K562 (cell line): Measurements from ENCODE around the gene NUMB. TPM values are rescaled to one million over a fixed set of nuclear protein-coding genes. Genes with fewer than 3 reads are reported as not detected.

Experiments
- ATAC-seq: fragments of 200-7000 bp; cut with Tn5 transposase; 3 replicates; pipeline ENCODE4 v1.9.1; 2020; ENCODE audit warnings: moderate library complexity
- BruUV-seq: library from RNA; stranded (reverse); fragments of 400-500 nt; replicated peaks from 2 replicates; lab custom pipeline; 2021; lab: Mats Ljungman, UMichigan
- CTCF ChIA-PET: fragments of 300-600 bp; formaldehyde crosslinking; extraction: SDS; loops from one replicate; lab custom pipeline; 2021; ENCODE audit warnings: low intra/inter-chr PET ratio; lab: Yijun Ruan, JAX
- POLR2A ChIA-PET: fragments of 300-600, 350-650 bp; sonication (Branson Sonifier 250); formaldehyde crosslinking; extraction: SDS; loops from one replicate; lab custom pipeline; 2021; ENCODE audit warnings: antibody characterized with exemption, inconsistent platforms; lab: Yijun Ruan, JAX
- DNase-seq, 4 experiments: peaks; one replicate each; pipeline versions ENCODE4 v3.0.0 to v3.0.0-alpha.2; 2011 to 2018; ENCODE audit warnings: low spot score in 3 of 4, mixed read lengths in 3 of 4; ENCODE audit errors: extremely low read depth in 1 of 4
- FAIRE-seq: peaks from 2 replicates; lab custom pipeline; 2011; peaks lifted over from hg19 to GRCh38; lab: Jason Lieb, UNC
- H2AFZ ChIP-seq: 2 replicates; pipeline ENCODE4 v1.6.0; 2011; ENCODE audit warnings: low read depth, low read length, control low read depth, inconsistent platforms
- H3K27ac ChIP-seq: fragments of 200-600 bp; 3 replicates; pipeline ENCODE4 v1.8.0; 2011; ENCODE audit warnings: low read depth, mild to moderate bottlenecking, control low read depth, inconsistent platforms, low read length, moderate library complexity, mixed read lengths; ENCODE audit errors: extremely low read depth
- H3K27me3 ChIP-seq, 2 experiments: fragments of 300-600 bp in 1 of 2; 2 replicates in 1 of 2; 3 replicates in 1 of 2; pipeline versions ENCODE4 v1.6.0 to v1.8.0; 2011; ENCODE audit warnings: inconsistent platforms in 2 of 2, low read length in 2 of 2, mild to moderate bottlenecking in 1 of 2, mixed read lengths in 1 of 2, moderate library complexity in 1 of 2; ENCODE audit not compliant: control insufficient read depth in 2 of 2, insufficient read depth in 2 of 2
- H3K36me3 ChIP-seq: fragments of 300-600 bp; 3 replicates; pipeline ENCODE4 v1.8.0; 2011; ENCODE audit warnings: mild to moderate bottlenecking, low read length, inconsistent platforms; ENCODE audit not compliant: control insufficient read depth, insufficient read depth
- H3K4me1 ChIP-seq, 2 experiments: fragments of 200-600 bp in 1 of 2; replicated peaks in 1 of 2; 2 replicates in 1 of 2; 3 replicates in 1 of 2; pipeline versions ENCODE4 v1.5.1 to v1.8.0; 2011; ENCODE audit warnings: inconsistent platforms in 2 of 2, low read length in 2 of 2, mild to moderate bottlenecking in 1 of 2, mixed read lengths in 1 of 2, moderate library complexity in 1 of 2; ENCODE audit not compliant: control insufficient read depth in 2 of 2, insufficient read depth in 2 of 2
- H3K4me2 ChIP-seq: 2 replicates; pipeline ENCODE4 v1.6.1; 2011; ENCODE audit warnings: low read length, control low read depth, inconsistent platforms, mixed read lengths; ENCODE audit not compliant: insufficient read depth
- H3K4me3 ChIP-seq: fragments of 200-600 bp; sonication (generic), shearing (Covaris generic); 2 replicates; pipeline ENCODE4 v1.5.1; 2016; ENCODE audit warnings: control low read depth, inconsistent platforms
- H3K79me2 ChIP-seq: fragments of 200-600 bp; 3 replicates; pipeline ENCODE4 v1.8.0; 2011; ENCODE audit warnings: low read length, inconsistent platforms; ENCODE audit not compliant: control insufficient read depth, insufficient read depth
- H3K9ac ChIP-seq, 2 experiments: 2 replicates each; pipeline versions ENCODE4 v1.6.0 to v1.6.1; 2011; ENCODE audit warnings: low read depth in 2 of 2, low read length in 2 of 2, control low read depth in 1 of 2, inconsistent platforms in 1 of 2, mild to moderate bottlenecking in 1 of 2, mixed read lengths in 1 of 2; ENCODE audit not compliant: insufficient read depth in 1 of 2
- H3K9me1 ChIP-seq: one replicate; pipeline ENCODE4 v1.6.0; 2011; ENCODE audit warnings: inconsistent platforms, mild to moderate bottlenecking, low read length, moderate library complexity; ENCODE audit not compliant: control insufficient read depth, insufficient read depth
- H3K9me3 ChIP-seq: replicated peaks from 2 replicates; pipeline ENCODE4 v1.5.1; 2011; ENCODE audit warnings: low read depth, low read length, inconsistent platforms; ENCODE audit not compliant: control insufficient read depth, insufficient read depth
- H4K20me1 ChIP-seq: replicated peaks from 2 replicates; pipeline ENCODE4 v1.6.1; 2011; ENCODE audit warnings: low read length, inconsistent platforms, mixed read lengths; ENCODE audit not compliant: control insufficient read depth, insufficient read depth
- CHD2 ChIP-seq: IDR thresholded peaks from 2 replicates; pipeline ENCODE4 v1.6.1; 2011; ENCODE audit warnings: low read depth, low read length
- ETV5 ChIP-seq: sonication (generic); formaldehyde crosslinking; IDR thresholded peaks from 2 replicates; pipeline ENCODE4 v1.4.0; 2020; ENCODE audit warnings: low read depth, mild to moderate bottlenecking, missing genetic modification reagents
- HMG20A ChIP-seq: fragments of 450-650 bp; formaldehyde crosslinking; conservative IDR thresholded peaks from 2 replicates; pipeline ENCODE4 v1.4.0; 2020; ENCODE audit warnings: mild to moderate bottlenecking, mixed read lengths
- MIER1 ChIP-seq: fragments of 450-650 bp; IDR thresholded peaks from 2 replicates; pipeline ENCODE4 v1.6.1; 2016; ENCODE audit warnings: antibody characterized with exemption, mild to moderate bottlenecking, low read depth
- ZNF354B ChIP-seq: fragments of 250-450 bp; sonication (Bioruptor Pico); IDR thresholded peaks from 2 replicates; pipeline ENCODE4 v1.4.0; 2020
- WGBS: fragments of 100-300 bp; shearing (Covaris generic); methylation state at CpG from one replicate; pipeline ENCODE4 v1.1.6; 2016; ENCODE audit warnings: low coverage, mixed read lengths; ENCODE audit not compliant: insufficient coverage; ENCODE audit errors: missing lambda C conversion rate; 5-methylcytosine and 5-hydroxymethylcytosine counted together
- in situ Hi-C: fragments of 300-500 bp; cut with MboI; formaldehyde crosslinking; loops from 4 replicates; pipeline ENCODE4 v1.15.0; 2018; ENCODE audit warnings: inconsistent platforms, mixed read lengths
- intact Hi-C: fragments of 100-400 bp; cut with micrococcal nuclease; formaldehyde crosslinking; loops from 2 replicates; pipeline ENCODE4 v1.14.2; 2022
- polyA plus RNA-seq, 8 experiments: library from polyadenylated mRNA; depleted of rRNA in 4 of 8; stranded (reverse) in 5 of 8; unstranded in 3 of 8; fragments of >200 nt; fragmentation: Nextera tagmentation in 2 of 8; fragmentation: Illumina TruSeq in 1 of 8; extraction: Ambion mirVana in 2 of 8; extraction: Trizol in 1 of 8; gene quantifications; 2 replicates each; pipeline versions ENCODE4 v1.2.1 to v1.2.3, GENCODE V29; 2011 to 2014; ENCODE audit warnings: inconsistent platforms in 1 of 8, missing spikeins in 1 of 8
- total RNA-seq, 7 experiments: library from RNA; depleted of rRNA in 6 of 7; stranded (reverse); fragments of >200 nt in 6 of 7; fragmentation: Illumina TruSeq in 2 of 7; extraction: Trizol in 2 of 7; gene quantifications; 2 replicates each; pipeline versions ENCODE4 v1.2.1 to v1.2.3, GENCODE V29; 2011 to 2021; ENCODE audit warnings: low replicate concordance in 1 of 7
- TF ChIP-seq, protein P1 (sequence below): sonication (generic); formaldehyde crosslinking; IDR thresholded peaks from 2 replicates; pipeline ENCODE4 v1.8.0; 2022; ENCODE audit warnings: mild to moderate bottlenecking, missing genetic modification reagents

NUMB gene
- total and polyA plus RNA-seq, 9 of the 15 experiments (the other 6 are each of a cell fraction or from before 2014, with no cell fraction given), result 13.5 to 54.0 (median 32.3) TPM

DNA sequence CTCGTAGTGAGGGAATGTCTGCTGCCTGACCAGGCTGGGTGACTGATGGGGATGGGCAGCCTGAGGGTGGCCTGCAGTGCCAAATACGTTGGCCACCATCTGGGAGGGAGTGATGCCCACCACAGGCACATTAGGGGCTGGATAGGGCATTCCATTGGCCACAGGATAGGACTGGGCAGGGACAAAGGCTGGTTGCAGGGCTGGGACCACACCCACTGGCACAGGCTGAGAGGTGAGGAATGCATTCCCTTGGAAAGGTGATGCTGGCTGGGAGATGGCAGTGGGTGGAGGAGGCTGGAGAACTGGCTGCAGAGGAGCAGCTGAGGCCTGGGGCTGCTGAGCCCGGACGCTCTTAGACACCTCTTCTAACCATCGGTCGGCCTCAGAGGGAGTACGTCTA is 181.5 kb downstream of the NUMB start (continued):
- TF ChIP-seq, protein P1, sequence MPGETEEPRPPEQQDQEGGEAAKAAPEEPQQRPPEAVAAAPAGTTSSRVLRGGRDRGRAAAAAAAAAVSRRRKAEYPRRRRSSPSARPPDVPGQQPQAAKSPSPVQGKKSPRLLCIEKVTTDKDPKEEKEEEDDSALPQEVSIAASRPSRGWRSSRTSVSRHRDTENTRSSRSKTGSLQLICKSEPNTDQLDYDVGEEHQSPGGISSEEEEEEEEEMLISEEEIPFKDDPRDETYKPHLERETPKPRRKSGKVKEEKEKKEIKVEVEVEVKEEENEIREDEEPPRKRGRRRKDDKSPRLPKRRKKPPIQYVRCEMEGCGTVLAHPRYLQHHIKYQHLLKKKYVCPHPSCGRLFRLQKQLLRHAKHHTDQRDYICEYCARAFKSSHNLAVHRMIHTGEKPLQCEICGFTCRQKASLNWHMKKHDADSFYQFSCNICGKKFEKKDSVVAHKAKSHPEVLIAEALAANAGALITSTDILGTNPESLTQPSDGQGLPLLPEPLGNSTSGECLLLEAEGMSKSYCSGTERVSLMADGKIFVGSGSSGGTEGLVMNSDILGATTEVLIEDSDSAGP (CRISPR knock-in tag), result no peak
- TF ChIP-seq MIER1, result no peak

DNA sequence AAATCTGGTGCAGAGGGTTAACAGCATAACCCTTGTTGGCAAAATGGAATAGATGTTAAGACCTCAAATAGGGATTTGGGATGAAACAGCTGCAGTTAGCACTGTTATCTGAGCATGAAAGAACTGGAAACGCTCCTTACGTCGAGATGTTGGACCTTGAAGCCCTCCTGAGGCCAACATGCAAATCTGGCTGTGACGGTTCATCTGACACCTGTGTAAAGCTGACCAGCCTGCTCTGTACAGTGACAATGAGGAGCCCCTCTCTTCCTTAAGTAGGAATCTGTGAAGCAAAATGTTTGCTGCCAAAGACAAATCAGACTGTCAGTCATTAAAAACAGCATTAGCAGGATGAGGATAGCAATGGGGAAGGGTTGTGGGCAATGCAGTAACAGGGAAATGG is 184.5 kb downstream of the NUMB start:
- POLR2A ChIA-PET, result interaction anchor here (1.1 to 1.7 kb wide), 2 partner anchors 11 to 251 kb away, joined by 3 to 4 read pairs; no protein-coding TSS in a partner anchor
- ATAC-seq, result no peak

More for the DNA sequence above, 184.5 kb downstream of the NUMB start:
- FAIRE-seq, result no peak
- TF ChIP-seq ZNF354B (CRISPR knock-in tag), result no peak
- TF ChIP-seq HMG20A (CRISPR knock-in tag), result no peak
- TF ChIP-seq CHD2, result no peak
- no peak for TF ChIP-seq ETV5 (CRISPR knock-in tag)
- in situ Hi-C loops (no loop called here), intact Hi-C loops (no loop called here)
- Histone ChIP-seq H3K4me1 (no peaks in the 10 kb centered on the region), H3K79me2 (no peaks in the 10 kb centered on the region), H3K4me2 (no peak overlapping the region), H3K9ac (no peak overlapping the region), H2AFZ (no peak overlapping the region), H3K9me3 (no peaks in the 10 kb centered on the region), H3K36me3 (peaks cover 27% of the 10 kb centered on the region; the same call in 2 of the 3 replicates), H4K20me1 (no peaks in the 10 kb centered on the region), H3K27me3 (no peaks in the 10 kb centered on the region), H3K4me3 (no peak overlapping the region), H3K27ac (no peak overlapping the region), H3K9me1 (no peaks in the 10 kb centered on the region)
- DNase-seq, result no peak
- CTCF ChIA-PET, result no interaction called here
- BruUV-seq, result no TSS peak
- 87% methylated on average over 4 of the region's 4 CpGs for WGBS
